ENCODE data around the gene CRELD2.

CRELD2 gene

GRCh38 chr22:49913446-49913845 lies 5.0 kb upstream of the CRELD2 start:
- no peak for DNase-seq

- no peak for DNase-seq
Observed at GRCh38 chr22:49914256-49914655, 4.2 kb upstream of the CRELD2 start.

GRCh38 chr22:49915610-49916009 lies 2.8 kb upstream of the CRELD2 start:
- DNase-seq = no peak

GRCh38 chr22:49916831-49917230 lies 1.6 kb upstream of the CRELD2 start:
- no peak for DNase-seq

GRCh38 chr22:49918911-49919881 lies 762 bp downstream of the CRELD2 start:
- DNase-seq = no peak

- DNase-seq = no peak
Observed at GRCh38 chr22:49920859-49921258, 2.4 kb downstream of the CRELD2 start.

GRCh38 chr22:49921508-49922278 lies 3.3 kb downstream of the CRELD2 start:
- DNase-seq = no peak

GRCh38 chr22:49922484-49922883 lies 4.0 kb downstream of the CRELD2 start:
- DNase-seq = no peak

GRCh38 chr22:49922926-49923325 lies 4.5 kb downstream of the CRELD2 start:
- no peak for DNase-seq

- DNase-seq = no peak
Observed at GRCh38 chr22:49923445-49923844, 5.0 kb downstream of the CRELD2 start.

- no peak for DNase-seq
Observed at GRCh38 chr22:49924113-49924833, 5.8 kb downstream of the CRELD2 start.

GRCh38 chr22:49925525-49926128 lies 7.2 kb downstream of the CRELD2 start:
- DNase-seq = no peak

- DNase-seq = no peak
Observed at GRCh38 chr22:49926916-49927315, 8.5 kb downstream of the CRELD2 start.

- no peak for DNase-seq
Observed at GRCh38 chr22:49927483-49928184, 9.2 kb downstream of the CRELD2 start.

GRCh38 chr22:49928185-49928495 lies 9.7 kb downstream of the CRELD2 start:
- DNase-seq = no peak

GRCh38 chr22:49928555-49929210 lies 10.2 kb downstream of the CRELD2 start:
- no peak for DNase-seq

- DNase-seq = no peak
Observed at GRCh38 chr22:49929211-49929979, 11.0 kb downstream of the CRELD2 start.

GRCh38 chr22:49929994-49930575 lies 11.7 kb downstream of the CRELD2 start:
- no peak for DNase-seq

GRCh38 chr22:49930596-49931412 lies 12.4 kb downstream of the CRELD2 start:
- no peak for DNase-seq
